NCI-H2227 (cell line): ENCODE data around the gene TFEB.

Experiments used
- DNase-seq: peaks from one replicate; lab custom pipeline; 2025; ENCODE audit not compliant: unreplicated experiment; lab: John Stamatoyannopoulos, UW

Gene TFEB

DNA sequence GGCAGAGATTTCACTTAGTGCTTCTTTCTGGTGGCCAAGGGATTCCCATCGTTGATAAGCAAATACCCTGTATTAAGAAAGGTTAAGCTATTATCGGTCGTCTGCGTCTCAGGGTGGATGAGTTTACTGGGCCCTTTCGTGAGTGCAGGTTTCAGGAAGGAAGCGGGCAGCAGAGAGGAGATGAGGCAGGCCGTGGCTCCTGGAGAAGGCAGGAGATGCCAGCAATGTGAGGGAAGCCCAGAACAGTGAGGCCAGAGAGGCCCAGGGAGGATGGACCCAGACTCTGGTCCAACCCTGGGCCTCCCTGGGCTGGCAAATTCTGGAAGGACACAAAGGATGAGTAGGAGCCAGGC, 11.2 kb downstream of the TFEB start:
- DNase-seq = no peak

- no peak for DNase-seq
Observed at GRCh38 chr6:41723530-41724227, 11.7 kb downstream of the TFEB start.

- DNase-seq = no peak
Observed at GRCh38 chr6:41722969-41723529, 12.4 kb downstream of the TFEB start.

GRCh38 chr6:41721414-41721813, 14.0 kb downstream of the TFEB start:
- DNase-seq = no peak

DNA sequence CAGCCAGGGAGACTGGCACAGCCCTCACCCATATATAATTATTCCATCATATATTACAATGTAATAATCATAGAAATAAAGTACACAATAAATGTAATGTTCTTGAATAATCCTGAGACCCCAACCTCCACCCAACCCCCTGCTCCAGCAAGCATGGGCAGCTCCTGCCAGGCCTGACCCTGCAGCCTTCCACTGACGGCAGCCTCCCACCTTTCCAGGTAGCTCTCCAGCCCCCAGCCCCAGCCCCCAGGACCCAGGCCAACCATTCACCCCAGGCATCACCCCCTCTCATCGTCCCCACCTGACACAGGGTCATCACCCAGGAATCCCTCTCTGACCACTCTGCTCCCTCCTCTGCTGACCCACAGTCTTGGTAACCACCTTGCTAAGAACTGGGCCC, 14.6 kb downstream of the TFEB start:
- DNase-seq = no peak

DNA sequence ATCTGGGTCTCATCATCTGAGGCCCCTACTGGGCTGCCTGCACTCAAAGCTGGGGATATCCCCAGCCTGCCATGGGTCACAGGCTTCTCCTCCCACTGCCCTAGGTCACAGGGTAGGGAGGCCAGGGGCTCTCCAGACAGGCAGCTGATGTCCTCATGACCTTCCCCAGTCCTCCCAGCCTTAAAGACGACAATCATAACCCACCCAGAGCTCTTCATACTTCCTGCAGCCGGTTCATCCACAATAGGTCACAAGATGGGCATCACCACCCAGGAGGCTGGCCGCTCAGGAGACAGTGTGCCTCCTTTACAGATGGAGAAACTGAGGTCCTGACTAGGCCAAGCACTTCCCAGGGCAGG, 15.2 kb downstream of the TFEB start:
- no peak for DNase-seq

GRCh38 chr6:41719436-41720261, 15.8 kb downstream of the TFEB start:
- no peak for DNase-seq

- DNase-seq = no peak
Observed at GRCh38 chr6:41718828-41719227, 16.6 kb downstream of the TFEB start.

DNA sequence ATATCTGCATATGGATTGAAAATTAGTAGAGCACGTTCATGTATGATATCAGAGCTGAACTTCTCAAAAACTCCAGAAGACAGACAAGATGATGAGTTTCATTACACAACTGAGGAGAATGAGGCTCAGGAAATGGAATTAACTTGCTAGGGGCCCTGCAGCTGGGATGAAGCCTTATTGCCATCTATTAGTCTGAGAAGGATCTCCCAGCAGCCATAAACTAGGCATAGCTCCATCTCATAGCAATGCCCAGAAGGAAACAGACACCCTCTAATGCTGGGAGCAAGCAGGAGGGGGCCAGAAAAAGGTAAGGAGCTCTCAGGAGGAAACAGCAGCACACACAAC, 18.0 kb downstream of the TFEB start:
- no peak for DNase-seq

DNA sequence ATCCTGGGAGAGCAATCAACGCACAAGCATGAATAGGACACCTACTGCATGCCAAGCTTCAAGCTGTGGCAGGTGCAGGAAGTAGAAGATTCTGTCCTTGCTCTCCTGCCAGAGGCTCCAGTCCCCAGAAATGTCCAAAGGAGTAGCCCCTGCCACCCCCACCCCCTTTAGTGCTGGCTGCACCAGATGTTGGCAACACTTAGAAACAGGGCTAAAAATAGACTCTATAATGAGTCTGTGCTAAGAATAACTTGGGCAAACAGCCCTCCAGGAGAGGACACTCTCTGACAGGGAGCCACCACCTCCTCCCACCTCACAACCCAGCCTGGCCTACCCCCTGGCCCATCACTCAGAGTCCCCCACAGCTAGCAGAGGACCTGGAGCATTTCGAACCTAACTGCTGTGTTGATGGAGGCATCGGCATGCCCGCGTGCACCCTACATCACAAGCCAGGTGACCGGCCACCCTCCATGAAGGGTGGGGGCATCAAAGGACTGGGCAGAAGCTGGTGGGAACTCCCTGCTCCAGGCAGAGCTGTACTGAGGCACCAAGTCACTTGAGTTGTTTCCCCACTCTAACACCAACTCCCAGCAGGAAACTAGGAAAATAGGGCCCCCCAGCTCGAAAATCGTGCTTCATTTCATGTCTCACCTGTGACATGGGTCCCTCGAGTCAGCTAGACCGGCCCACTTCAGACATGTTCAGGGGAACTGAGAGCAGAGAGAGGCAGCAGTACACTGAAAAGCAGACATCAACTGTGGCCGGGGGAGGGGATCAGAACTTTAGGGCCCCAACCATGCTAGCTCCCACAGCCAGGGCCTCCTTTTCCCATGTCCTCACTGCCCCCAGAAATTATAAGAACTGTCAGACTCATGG, 18.7 kb downstream of the TFEB start:
- DNase-seq = no peak

GRCh38 chr6:41715795-41716515, 19.5 kb downstream of the TFEB start:
- DNase-seq = no peak

- no peak for DNase-seq
Observed at GRCh38 chr6:41714556-41715273, 20.7 kb downstream of the TFEB start.

DNA sequence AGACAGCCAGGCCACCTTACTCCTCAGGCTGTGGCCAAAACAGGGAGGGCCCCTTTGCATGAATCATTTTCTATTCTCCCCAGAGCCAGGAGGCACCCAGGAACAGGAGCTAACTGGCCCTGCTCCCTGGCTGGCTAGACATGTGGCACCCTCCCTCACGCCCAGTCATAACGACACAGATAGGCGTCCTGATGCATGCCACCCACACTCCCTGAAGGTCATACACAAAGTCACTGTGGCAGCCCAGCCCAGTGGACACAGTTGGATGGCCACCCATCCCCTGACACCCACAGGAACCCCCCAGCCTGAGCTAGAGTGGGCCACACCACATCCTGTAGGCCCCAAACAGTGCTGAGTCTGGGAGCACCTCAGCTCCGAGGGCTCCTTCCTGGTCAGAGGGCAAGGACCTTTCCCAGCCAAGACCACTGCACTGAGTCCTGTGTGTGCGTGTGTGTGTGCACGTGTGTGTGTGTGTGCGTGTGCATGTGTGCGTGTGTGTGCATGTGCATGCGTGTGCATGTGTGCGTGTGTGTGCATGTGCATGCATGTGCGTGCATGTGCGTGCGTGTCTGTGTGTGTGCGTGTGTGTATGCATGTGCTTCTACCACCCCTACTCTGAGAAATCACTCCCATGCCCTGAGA, 21.6 kb downstream of the TFEB start:
- DNase-seq = no peak

- DNase-seq = no peak
Observed at GRCh38 chr6:41713159-41713649, 22.2 kb downstream of the TFEB start.

DNA sequence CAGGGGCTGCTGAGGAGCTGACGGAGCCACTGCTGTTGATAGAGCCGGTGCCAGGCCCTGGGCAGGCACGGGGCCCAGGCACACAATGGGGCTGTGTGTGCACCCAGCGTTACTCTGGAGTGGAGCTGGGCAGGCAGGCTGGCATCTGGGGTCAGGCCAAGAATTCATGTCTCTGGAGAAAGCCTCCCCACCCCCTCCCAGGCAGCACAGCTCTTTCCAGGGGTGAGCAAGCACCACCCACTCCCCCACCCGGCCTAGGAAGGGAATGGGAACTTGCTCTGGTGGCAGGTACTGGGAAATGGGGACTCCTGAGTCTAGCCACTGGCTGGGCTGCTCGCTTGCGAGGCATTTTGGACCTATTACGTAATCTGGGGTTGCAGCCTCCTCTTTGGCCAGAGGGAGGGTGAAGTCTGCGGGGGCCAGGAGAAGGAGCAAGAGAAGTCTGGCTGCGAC, 22.7 kb downstream of the TFEB start:
- no peak for DNase-seq

GRCh38 chr6:41711323-41712038, 23.9 kb downstream of the TFEB start:
- DNase-seq = no peak

DNA sequence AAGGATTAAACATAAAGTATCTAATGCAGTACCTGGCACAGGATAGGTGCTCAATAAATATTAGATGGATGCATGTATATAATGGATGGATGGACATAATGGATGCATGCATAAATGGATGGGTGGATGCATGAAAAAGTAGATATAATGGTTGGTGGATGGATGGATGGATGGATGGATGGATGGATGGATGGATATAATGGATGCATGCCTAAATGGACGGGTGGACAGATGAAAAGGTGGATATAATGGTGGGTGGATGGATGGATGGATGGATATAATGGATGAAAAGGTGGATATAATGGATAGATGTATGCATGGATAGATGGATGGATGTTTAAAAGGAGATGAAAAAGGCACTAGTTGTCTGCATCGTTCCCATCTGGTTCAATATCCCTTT, 26.0 kb downstream of the TFEB start:
- DNase-seq = no peak

DNA sequence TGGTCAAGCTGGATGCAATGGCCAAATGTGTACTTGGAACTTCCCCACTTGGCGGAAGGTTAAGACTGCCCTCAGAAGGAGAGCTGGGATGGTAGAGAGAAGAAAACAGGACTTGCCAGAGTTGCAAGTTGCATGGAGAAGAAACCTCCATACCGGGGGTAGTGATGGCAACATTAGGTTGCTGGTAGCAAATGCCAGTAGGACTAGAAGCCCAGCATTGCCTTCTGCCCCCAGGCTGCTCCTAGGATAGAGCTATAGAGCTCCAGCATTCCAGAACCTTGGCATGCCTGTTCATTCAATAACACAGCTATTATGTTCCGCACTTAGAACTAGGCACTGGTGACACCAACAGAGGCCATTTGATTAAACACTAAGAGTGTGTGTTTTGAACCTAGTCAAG, 26.6 kb downstream of the TFEB start:
- no peak for DNase-seq
